Activated CD4-positive, alpha-beta T cell treated with anti-CD3 and anti-CD28 coated beads, Interleukin-2, Interleukin-4, amounts not matched to agents 100 ng/mL and 50 ng/mL, durations not matched to agents 16 hours and 8 hours (primary cell): ENCODE data around the gene LYRM7.
A peak's percentile ranks its signal among the peaks of the same experiment; 100 is the strongest.
"Not testable (repeated sequence)": the region's sequence is repeated elsewhere in the genome, so short reads cannot be mapped to it uniquely, and the experiment has no call there.

ENCODE experiments used
- DNase-seq: peaks from one replicate; pipeline ENCODE4 v3.0.0-alpha.2; 2020; ENCODE audit warnings: low spot score

The LYRM7 gene

GRCh38 chr5:131180407-131180806, 9.7 kb downstream of the LYRM7 start:
- DNase-seq: no peak

DNA sequence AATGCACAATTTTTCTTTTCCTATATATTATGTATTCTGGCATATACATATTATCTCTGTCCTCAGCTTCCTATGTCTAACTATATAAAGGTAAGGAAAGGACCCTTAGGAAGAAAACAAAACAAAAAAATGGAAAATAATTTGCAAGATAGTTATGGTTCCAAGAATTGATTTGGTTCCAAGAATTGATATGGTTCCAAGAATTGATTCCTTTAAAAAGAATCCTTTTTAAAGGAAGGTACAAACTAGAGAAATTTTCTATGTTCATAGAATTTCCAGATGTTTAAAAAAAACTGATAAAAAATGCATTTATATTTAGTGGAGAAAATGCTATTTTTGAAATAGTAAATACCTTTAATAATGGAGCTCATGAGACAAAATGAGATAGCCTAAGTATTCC, 12.1 kb downstream of the LYRM7 start:
- DNase-seq: no peak

GRCh38 chr5:131185523-131186104, 14.9 kb downstream of the LYRM7 start:
- DNase-seq: no peak

DNA sequence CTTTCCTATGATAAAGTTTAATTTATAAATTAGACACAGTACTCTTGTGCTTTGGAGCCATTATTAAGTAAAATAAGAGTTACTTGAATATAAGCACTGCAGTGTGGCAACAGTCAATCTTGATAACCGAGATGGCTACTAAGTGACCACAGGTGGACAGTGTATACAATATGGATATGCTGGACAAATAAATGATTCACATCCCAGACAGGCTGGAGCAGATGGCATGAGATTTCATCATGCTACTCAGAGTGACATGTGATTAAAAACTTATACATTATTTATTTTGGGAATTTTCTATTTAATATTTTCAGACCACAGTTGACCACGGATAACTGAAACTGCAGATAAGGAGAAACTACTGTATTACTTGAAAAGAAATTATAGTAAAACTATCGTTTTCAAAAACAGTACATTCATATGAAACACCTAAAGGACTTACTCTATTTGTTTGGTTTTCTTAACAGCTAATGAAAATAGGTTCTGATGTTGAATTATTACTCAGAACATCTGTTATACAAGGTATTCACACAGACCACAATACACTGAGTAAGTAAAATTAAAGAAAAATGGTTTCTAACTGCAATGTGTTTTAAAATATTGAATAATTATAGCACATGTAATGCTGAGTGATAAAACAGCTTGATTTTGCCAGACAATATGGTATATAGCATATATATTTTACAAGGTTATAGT, 16.0 kb downstream of the LYRM7 start:
- DNase-seq: no peak

DNA sequence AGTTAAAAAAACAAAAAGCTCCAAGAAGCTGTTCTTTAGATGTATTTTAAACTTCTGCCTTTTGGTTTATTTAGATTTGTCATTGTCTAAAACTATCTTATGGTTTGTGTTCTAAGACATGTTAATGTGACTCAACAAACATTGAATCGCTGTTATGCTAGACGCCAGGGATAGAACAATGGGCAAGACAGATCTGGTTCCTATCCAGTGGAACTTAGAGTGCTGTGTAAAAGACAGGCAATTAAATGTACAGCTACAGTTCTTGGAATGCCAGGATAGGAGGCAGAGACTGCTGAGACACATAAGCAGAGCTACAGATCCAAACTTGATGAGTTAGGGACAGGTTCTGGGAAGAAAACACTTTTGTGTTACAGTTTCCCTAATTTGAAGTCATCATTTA, 22.4 kb downstream of the LYRM7 start:
- DNase-seq: no peak

- DNase-seq: not testable (repeated sequence)
Observed at GRCh38 chr5:131193897-131194296, 23.2 kb downstream of the LYRM7 start.

GRCh38 chr5:131194725-131195124, 24.0 kb downstream of the LYRM7 start:
- no peak for DNase-seq

GRCh38 chr5:131195696-131196095, 25.0 kb downstream of the LYRM7 start:
- DNase-seq: no peak

DNA sequence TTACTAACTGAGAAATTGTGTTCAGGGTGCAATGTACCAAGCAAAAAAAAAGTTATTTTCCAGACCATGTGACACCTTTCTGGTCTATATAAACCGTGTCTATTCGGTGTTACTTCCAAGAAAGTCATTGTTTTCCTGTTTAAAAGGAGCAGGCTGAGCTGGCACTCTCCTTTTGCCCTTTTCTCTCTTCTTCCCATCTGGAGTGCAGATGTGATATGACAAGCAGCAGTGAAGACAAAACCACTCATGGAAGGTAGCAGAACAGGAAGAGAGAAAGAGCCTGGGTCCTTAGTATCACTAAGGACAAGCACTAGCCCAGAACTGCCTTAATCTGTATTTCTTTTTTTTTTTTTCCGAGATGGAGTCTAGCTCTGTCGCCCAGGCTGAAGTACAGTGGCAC, 25.6 kb downstream of the LYRM7 start:
- DNase-seq: no peak

DNA sequence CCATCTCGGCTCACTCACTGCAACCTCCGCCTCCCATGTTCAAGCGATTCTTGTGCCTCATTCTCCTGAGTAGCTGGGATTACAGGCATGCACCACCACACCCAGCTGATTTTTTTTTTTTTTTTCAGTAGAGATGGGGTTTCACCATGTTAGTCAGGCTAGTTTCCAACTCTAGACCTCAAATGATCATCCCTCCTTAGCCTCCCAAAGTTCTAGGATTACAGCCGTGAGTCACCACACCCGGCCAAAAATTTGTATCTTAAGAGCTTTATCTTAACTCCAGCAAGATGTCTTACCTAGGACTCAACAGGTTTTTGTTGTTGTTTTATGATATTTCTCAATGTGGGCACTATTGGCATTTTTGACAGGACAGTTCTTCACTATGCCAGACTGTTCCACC, 27.9 kb downstream of the LYRM7 start:
- no peak for DNase-seq

GRCh38 chr5:131200560-131200959, 29.8 kb downstream of the LYRM7 start:
- DNase-seq: no peak

- no peak for DNase-seq
Observed at GRCh38 chr5:131204964-131205363, 34.2 kb downstream of the LYRM7 start.

- DNase-seq: no peak
Observed at GRCh38 chr5:131206061-131206460, 35.3 kb downstream of the LYRM7 start.

DNA sequence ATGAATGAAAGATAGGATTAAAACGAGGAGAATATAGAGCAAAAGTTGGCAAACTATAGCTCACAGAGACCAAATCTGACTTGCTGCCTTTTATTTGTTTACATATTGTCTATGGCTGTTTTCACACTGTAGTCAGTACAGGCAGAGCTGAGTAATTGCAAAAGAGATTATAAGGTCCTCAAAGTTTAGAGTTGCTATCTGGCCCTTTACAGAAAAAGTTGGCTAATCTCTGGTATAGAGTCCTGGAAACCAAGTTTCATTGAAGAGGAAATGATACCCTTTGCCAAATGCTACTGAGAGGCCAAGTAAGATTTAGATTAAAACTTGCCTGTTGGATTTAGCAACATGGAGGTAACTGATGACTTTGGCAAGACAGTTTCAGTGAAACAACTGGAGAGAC, 36.0 kb downstream of the LYRM7 start:
- DNase-seq: peak; percentile 35

- DNase-seq: no peak
Observed at GRCh38 chr5:131209175-131209505, 38.4 kb downstream of the LYRM7 start.

- peak; percentile 75 for DNase-seq
Observed at GRCh38 chr5:131209506-131210150, 38.9 kb downstream of the LYRM7 start.

- DNase-seq: no peak
Observed at GRCh38 chr5:131210151-131210510, 39.4 kb downstream of the LYRM7 start.

DNA sequence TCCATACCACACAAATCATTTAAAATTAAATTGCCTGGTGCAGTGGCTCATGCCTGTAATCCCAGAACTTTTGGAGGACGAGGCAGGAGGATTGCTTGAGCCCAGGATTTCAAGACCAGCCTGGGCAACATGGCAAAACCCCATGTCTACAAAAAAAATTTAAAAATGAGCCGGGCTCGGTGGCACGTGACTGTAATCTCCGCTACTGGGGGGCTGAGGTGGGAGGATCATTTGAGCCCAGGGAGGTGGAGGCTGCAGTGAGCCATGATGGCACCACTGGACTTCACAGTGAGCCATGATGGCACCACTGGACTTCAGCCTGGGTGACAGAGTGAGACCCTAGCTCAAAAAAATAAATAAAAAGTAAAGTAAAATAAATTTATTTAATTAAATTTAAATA, 40.9 kb downstream of the LYRM7 start:
- no peak for DNase-seq

GRCh38 chr5:131212471-131213021, 41.8 kb downstream of the LYRM7 start:
- DNase-seq: no peak

DNA sequence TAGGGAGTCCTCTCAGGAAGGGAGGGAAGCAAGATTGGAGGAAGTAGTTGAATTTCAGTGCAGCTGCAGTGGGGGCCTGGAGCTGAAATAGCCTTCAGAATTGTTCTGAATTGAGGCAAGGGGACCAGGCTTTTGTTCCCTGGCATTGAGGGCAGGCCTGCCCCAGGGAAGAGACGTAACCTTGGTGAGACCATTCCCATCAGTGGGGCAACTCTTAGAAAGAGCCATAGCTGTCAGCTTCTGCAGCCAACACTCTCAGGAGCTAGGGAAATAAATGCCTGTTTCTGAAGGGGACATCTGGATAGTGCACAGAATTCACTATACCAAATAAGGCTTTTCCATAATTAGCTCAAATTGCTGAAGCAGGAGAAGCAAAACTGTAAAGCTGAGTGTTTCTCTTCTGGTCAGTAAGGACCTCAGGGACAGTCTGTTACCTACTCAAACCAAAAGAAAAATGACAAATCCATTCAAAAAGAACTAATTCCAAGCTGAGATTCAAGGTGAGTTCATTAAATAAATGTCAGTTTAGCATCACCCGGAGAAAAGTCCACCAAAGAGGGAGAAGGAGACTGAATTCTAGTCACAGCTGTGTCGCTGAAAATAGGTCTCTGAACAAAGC, 44.0 kb downstream of the LYRM7 start:
- no peak for DNase-seq

DNA sequence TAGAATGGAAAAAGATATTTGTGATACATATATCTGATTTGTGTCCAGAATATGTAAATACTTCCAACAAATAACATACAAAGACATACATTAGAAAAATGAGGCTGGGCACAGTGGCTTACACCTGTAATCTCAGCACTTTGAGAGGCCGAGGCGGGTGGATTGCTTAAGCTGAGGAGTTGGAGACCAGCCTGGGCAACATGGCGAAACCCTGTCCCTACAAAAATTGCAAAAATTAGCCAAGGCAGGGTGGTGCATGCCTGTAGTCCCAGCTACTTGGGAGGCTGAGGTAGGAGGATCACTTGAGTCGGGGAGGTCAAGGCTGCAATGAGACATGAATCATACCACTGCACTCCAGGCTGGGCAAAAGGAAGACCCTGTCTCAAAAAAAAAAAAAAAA, 47.0 kb downstream of the LYRM7 start:
- no peak for DNase-seq

GRCh38 chr5:131218392-131218791, 47.6 kb downstream of the LYRM7 start:
- DNase-seq: peak; percentile 44

GRCh38 chr5:131220566-131220965, 49.8 kb downstream of the LYRM7 start:
- DNase-seq: no peak
